Activated naive CD4-positive, alpha-beta T cell treated with anti-CD3 and anti-CD28 coated beads, Interleukin-2, amount 50 U/mL, for 16 hours (primary cell): ENCODE data around the gene PSME2.

ENCODE experiments used
- DNase-seq: peaks from one replicate; pipeline ENCODE4 v3.0.0-alpha.2; 2020

The PSME2 gene

GRCh38 chr14:24150993-24151392 is 4.6 kb upstream of the PSME2 start:
- DNase-seq, result no peak

GRCh38 chr14:24150567-24150966 is 4.2 kb upstream of the PSME2 start:
- no peak for DNase-seq

GRCh38 chr14:24150061-24150460 is 3.7 kb upstream of the PSME2 start:
- no peak for DNase-seq

- DNase-seq, result no peak
These were observed 3.0 kb upstream of the PSME2 start for GRCh38 chr14:24149302-24149969.

GRCh38 chr14:24147761-24148428 is 1.5 kb upstream of the PSME2 start:
- DNase-seq, result no peak

- DNase-seq, result peak; percentile 99
These were observed 759 bp upstream of the PSME2 start, which contains the start of gene RNF31 for GRCh38 chr14:24146978-24147760. TSS of gene RNF31 (plus strand) at chr14:24147498. CDS start at chr14:24147699, 201 bp downstream.

- DNase-seq, result no peak
These were observed 539 bp downstream of the PSME2 start for GRCh38 chr14:24145690-24146452.

GRCh38 chr14:24145219-24145618 is 1.2 kb downstream of the PSME2 start:
- no peak for DNase-seq

- no peak for DNase-seq
These were observed 2.0 kb downstream of the PSME2 start for GRCh38 chr14:24144451-24144850.

GRCh38 chr14:24143511-24143910 is 2.9 kb downstream of the PSME2 start:
- DNase-seq, result no peak

GRCh38 chr14:24141097-24141880 is 5.1 kb downstream of the PSME2 start, which contains the start of gene EMC9:
TSS of gene EMC9 (minus strand) at chr14:24141591. CDS start at chr14:24141304, 287 bp downstream.
- peak; percentile 100 for DNase-seq

- DNase-seq, result no peak
These were observed 7.0 kb downstream of the PSME2 start for GRCh38 chr14:24139272-24139934.

- no peak for DNase-seq
These were observed 7.8 kb downstream of the PSME2 start for GRCh38 chr14:24138396-24139271.

GRCh38 chr14:24137529-24138395 is 8.6 kb downstream of the PSME2 start:
- no peak for DNase-seq

GRCh38 chr14:24136684-24137528 is 9.5 kb downstream of the PSME2 start:
- DNase-seq, result no peak

- peak; percentile 92 for DNase-seq
These were observed 10.4 kb downstream of the PSME2 start, which contains the start of gene PSME1 for GRCh38 chr14:24135834-24136683. TSS of gene PSME1 (plus strand) at chr14:24136194. CDS start at chr14:24136263, 69 bp downstream.

- no peak for DNase-seq
These were observed 10.9 kb downstream of the PSME2 start for GRCh38 chr14:24135584-24135833.

GRCh38 chr14:24133735-24134134 is 12.7 kb downstream of the PSME2 start:
- DNase-seq, result no peak
